HG03439 (cell line): ENCODE measurements around the gene MYLIP.
A peak's percentile ranks its signal among the peaks of the same experiment; 100 is the strongest.

Experiments
- ATAC-seq: cut with Tn5 transposase; IDR thresholded peaks from one replicate; pipeline ENCODE4 v1.9.1; 2021; ENCODE audit warnings: mild to moderate bottlenecking, moderate library complexity; ENCODE audit not compliant: unreplicated experiment

The MYLIP gene

GRCh38 chr6:16128759-16129622 is at the start of gene MYLIP:
Gene MYLIP (plus strand): TSS chr6:16129086. CDS start chr6:16129323, 237 bp downstream.
- ATAC-seq, result peak; percentile 81

GRCh38 chr6:16079354-16079753 is 49.5 kb upstream of the MYLIP start:
- ATAC-seq, result no peak

GRCh38 chr6:16080204-16080603 is 48.7 kb upstream of the MYLIP start:
- no peak for ATAC-seq

- no peak for ATAC-seq
Observed at GRCh38 chr6:16081326-16081725, 47.6 kb upstream of the MYLIP start.

GRCh38 chr6:16082361-16082760 is 46.5 kb upstream of the MYLIP start:
- no peak for ATAC-seq

GRCh38 chr6:16086965-16087364 is 41.9 kb upstream of the MYLIP start:
- ATAC-seq, result no peak

GRCh38 chr6:16087386-16087785 is 41.5 kb upstream of the MYLIP start:
- no peak for ATAC-seq

- no peak for ATAC-seq
Observed at GRCh38 chr6:16088409-16088808, 40.5 kb upstream of the MYLIP start.

- ATAC-seq, result no peak
Observed at GRCh38 chr6:16089232-16090062, 39.4 kb upstream of the MYLIP start.

GRCh38 chr6:16090452-16090851 is 38.4 kb upstream of the MYLIP start:
- no peak for ATAC-seq

- ATAC-seq, result no peak
Observed at GRCh38 chr6:16090920-16091319, 38.0 kb upstream of the MYLIP start.

GRCh38 chr6:16092140-16092539 is 36.7 kb upstream of the MYLIP start:
- ATAC-seq, result no peak

- no peak for ATAC-seq
Observed at GRCh38 chr6:16092990-16093389, 35.9 kb upstream of the MYLIP start.

- ATAC-seq, result no peak
Observed at GRCh38 chr6:16095180-16095579, 33.7 kb upstream of the MYLIP start.

- no peak for ATAC-seq
Observed at GRCh38 chr6:16097382-16098171, 31.3 kb upstream of the MYLIP start.

- ATAC-seq, result no peak
Observed at GRCh38 chr6:16098211-16098610, 30.7 kb upstream of the MYLIP start.

- ATAC-seq, result no peak
Observed at GRCh38 chr6:16102208-16102607, 26.7 kb upstream of the MYLIP start.

GRCh38 chr6:16103722-16104121 is 25.2 kb upstream of the MYLIP start:
- ATAC-seq, result no peak

GRCh38 chr6:16104624-16105433 is 24.1 kb upstream of the MYLIP start:
- no peak for ATAC-seq

GRCh38 chr6:16105854-16106253 is 23.0 kb upstream of the MYLIP start:
- ATAC-seq, result no peak
